NCI-H2227 treated with DMSO at 0.1 percent for 48 hours (cell line): ENCODE results near the gene ZBTB45.
"Not testable (repeated sequence)": the region's sequence is repeated elsewhere in the genome, so short reads cannot be mapped to it uniquely, and the experiment has no call there.

Experiments used
- DNase-seq: peaks from one replicate; lab custom pipeline; 2025; lab: John Stamatoyannopoulos, UW

The ZBTB45 gene

DNA sequence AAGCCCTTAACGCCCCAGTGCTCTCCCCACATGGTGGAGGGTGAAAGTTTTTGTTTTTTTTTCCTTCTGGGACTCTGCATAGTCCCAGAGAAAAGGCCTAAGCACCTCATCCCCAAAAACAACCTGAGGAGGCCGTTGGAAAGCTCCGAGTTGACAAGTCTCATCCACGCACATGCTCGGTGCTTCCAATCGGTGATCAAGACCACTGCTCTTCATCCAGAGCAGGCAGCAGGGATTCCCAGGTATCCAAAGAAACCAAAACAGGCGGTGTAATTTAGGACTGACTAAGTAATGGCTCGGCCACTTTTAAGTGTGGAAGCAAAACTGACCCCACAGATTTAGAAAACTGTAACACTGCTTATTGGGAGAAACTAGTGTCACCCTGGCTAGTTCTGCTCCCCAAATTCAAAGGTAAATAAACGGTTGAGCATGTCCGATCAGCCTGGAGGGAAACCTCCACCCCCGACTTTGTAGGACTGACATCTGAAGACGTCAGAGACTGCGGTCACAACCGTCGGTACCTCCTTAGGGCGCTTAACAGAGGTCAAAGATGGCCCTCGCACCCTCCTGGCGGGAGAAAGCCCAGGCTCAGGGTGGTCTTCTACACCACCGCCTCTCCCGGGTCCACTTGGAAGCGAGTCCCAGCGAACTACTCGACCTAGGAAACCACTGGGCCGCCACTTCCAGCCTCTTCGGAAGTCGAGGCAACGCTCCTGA is 44.5 kb downstream of the ZBTB45 start:
- DNase-seq, result no peak

DNA sequence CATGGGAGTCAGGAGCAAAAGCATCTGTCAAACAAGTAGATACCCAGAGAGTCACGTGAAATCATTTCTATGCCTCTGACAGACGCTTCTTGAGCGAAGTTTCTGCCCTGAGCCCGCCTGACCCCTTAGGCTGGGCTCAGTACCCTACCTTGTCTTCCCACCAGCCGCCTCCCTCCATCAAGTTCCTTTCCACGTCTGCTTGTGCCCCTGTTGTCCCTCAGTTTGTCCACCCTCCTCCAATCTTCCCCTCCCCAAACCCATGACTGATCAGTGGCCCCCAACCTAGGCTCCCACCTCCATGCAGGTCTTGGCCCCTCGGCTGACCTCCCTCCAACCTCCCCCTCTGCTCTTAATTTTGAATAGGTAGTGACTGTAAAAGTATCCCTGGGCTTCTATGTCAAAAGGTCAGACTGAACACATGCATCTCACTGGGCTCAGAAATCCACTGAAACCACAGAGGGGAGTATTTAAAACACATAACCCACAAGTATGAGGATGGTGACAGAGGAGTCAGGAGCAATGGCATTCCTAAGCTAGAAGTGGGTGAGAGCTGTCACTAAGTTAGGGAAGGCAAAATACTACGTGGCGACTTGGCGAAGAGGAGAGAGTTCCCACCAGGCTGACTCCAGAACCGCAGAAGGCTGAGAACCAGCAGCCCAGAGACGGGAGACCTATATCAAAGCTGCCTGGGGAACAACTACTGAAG is 45.2 kb downstream of the ZBTB45 start:
- no peak for DNase-seq

DNA sequence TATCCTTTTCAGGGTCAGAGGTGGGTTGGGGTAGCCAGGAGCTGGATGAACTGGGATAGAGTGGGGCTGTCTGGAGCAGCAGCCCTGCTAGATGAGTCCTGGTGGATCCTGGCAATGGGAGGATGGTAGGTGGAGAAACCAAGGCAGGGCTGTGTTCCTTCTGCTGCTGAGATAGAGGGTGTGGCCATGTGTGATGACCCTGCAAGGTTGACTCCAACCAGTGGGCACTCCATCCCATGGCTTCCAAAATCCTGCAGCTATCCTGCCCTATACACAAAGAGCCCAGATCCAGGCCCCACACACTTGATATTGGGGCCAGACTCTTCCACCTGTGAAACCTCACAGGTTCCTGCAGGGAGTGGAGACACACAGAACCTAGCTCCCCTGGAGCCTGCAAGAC is 45.8 kb downstream of the ZBTB45 start:
- no peak for DNase-seq

DNA sequence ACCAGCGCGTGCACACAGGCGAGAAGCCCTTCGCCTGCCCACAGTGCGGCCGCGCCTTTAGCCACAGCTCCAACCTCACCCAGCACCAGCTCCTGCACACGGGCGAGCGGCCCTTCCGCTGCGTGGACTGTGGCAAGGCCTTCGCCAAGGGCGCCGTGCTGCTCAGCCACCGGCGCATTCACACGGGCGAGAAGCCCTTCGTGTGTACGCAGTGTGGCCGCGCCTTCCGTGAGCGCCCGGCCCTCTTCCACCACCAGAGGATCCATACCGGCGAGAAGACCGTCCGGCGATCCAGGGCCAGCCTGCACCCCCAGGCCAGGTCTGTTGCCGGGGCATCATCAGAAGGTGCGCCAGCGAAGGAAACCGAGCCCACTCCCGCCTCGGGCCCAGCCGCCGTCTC is 47.9 kb downstream of the ZBTB45 start:
- no peak for DNase-seq

DNA sequence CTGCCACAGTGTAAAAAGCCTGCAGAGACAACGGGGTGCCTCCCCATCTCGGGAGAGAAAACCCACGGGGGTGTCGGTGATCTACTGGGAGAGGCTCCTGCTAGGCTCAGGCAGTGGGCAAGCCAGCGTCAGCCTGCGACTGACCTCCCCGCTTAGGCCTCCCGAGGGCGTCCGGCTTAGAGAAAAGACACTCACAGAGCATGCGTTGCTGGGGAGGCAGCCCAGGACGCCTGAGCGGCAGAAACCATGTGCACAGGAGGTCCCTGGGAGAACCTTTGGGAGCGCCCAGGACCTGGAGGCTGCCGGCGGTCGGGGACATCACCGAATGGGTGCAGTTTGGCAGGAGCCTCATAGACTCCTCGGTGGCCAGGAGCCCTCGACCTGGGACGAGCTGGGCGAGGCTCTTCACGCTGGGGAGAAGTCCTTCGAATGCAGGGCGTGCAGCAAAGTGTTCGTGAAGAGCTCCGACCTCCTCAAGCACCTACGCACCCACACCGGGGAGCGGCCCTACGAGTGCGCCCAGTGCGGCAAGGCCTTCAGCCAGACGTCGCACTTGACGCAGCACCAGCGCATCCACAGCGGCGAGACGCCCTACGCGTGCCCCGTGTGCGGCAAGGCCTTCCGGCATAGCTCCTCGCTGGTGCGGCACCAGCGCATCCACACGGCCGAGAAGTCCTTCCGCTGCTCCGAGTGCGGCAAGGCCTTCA is 48.6 kb downstream of the ZBTB45 start:
- not testable (repeated sequence) for DNase-seq

DNA sequence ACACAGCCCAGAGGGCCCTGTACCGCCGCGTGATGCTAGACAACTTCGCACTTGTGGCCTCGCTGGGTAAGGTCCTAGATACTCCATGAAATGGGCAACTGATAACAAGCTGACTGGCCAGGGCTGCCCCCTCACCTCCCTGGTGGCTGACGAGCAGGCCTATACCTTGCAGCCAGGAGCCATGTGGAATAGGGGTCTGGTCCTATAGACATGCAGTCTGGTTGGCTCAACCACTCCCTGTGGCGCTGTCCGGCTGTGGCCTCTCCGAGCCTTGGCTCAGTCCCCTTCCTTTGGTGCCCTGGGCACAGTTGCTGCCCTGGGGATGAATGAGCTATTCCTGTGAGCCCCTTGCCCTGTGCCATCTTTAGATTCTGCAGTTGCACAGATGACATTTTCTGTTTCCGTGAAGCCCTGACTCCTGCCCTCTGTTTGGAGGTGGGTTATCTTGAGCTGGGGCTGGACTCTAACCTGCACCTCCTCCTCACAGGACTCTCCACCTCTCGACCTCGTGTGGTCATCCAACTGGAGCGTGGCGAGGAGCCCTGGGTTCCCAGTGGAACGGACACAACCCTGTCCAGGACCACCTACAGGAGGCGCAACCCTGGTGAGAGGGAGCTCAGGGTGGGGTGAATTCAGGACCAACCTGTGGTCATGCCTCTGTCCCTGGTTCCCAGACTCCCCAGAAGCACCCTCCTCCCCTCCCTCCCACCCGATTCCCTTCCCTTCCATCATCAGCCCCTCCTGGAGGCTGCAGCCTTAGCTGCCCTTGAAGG is 50.2 kb downstream of the ZBTB45 start:
- DNase-seq, result no peak

DNA sequence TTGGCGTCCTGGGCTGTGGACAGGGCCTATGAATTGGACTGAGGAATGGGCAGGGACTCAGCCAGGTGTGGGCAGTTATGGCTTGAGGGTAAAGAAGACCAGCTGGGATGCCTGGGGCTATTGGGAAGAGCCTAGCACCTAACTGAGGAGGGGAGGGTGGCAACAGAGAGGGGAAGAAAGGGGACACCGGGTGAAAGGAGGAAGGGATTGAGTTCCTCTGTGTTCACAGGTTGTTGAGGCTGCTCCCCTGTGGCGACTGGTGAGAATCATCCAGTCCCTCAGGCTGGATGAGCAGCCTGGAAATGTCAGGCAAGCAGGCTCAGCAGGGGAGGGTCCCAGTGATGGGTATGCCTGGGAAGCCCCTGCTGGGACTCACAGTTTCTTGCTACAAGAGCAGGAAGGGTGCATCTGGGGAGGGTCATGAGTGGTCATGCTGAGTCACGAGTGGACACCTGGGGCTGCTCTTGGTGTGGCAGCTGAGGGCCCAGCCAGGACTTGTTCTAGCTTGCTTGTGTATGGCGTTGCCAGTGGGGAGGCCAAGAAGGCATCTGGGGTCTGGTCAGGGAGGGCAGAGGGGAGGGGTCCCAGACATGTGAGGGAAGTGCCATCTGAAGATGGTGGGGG is 51.3 kb downstream of the ZBTB45 start:
- DNase-seq, result no peak

DNA sequence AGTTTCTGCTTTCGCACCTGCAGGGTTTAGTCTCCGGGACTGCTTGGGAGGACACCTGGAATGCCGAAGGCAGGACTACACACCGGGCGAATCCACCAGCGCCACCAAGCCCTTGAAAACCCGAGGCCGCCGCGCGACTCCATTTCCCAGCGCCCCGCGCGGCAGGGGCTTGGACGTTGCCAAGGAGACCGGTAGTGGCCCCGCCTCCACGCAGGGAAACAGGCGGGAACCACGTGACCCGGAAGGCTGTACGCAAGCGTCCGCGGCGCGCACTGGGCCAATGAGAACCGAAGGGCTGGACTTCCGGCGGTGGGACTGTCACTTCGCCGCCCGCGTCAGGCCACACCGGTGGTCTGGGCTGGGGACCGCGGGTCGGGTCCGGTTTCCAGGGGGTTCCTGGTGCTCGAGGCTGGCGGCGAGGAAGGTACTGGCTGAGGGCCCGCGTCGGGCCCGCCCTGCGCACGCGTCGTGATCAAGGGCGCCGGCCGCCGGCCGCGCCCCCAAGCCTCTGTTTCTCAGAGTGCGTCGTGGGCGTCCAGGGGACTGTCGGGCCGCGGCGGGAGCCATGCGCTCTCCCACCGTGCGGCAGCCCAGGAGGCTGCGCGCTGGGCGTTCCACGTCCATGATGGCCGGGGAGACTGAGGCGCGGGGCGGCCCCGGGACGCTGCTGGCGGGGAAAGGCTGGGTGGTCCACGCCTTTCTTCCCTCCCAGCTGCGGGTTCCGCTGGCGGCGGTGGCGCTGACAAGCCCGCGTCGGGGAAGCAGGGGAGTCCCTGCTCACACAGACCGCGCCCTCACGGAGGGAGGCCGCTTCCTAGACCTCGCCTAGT is 52.6 kb downstream of the ZBTB45 start, which contains the start of gene ZNF324:
Gene ZNF324, plus strand, starts transcription at position 321 of the 830 bp plus-strand sequence. CDS start 2,106 bp downstream, outside the sequence.
- DNase-seq, result peak; percentile 99

DNA sequence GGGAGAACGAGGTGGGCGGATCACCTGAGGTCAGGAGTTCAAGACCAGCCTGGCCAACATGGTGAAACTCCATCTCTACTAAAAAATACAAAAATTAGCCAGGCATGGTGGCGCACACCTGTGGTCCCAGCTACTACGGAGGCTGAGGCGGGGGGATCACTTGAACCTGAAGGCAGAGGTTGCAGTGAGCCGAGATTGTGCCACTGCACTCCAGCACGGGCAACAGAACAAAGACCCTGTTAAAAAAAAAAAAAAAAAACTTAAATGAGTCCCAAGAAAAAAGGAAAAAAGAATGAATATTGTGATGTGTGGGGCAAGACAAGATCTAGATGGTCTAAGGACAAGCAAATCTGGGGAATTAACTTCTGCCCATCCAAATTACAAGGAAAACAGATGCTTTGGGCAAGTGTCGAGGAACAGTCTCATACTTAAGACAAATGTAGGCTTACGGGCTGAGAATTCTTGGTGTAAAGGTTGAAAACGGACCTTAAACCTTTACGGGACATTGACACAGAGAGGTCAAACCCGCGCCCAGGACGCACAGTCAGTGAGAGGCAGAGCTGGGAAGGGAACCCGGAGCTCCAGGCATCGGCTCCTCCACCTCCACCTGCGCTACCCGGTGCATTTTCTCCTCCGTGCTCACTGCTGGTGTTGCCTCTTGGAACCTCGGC is 53.4 kb downstream of the ZBTB45 start:
- DNase-seq, result no peak
